Natural killer cell (primary cell): ENCODE data around the gene RMI2. TPM values are rescaled to one million over a fixed set of nuclear protein-coding genes. Genes with fewer than 3 reads are reported as not detected.
"Not testable (repeated sequence)": the region's sequence is repeated elsewhere in the genome, so short reads cannot be mapped to it uniquely, and the experiment has no call there.

ENCODE experiments used
- ATAC-seq, 3 donors: fragments of 150-1000 bp in 2 of 3; fragments of 200-7000 bp in 1 of 3; cut with Tn5 transposase; 1 replicate in 1 of 3; 2 replicates in 2 of 3; pipeline ENCODE4 v1.10.0; 2021; ENCODE audit warnings: mild to moderate bottlenecking in 2 of 3, moderate library complexity in 2 of 3
- DNase-seq, 2 donors: peaks; one replicate each; pipeline versions ENCODE4 v3.0.0 to v3.0.0-alpha.2; 2013 to 2021; ENCODE audit warnings: mixed read lengths in 1 of 2
- H3K27ac ChIP-seq: one replicate; pipeline ENCODE4 v1.5.1; 2013; ENCODE audit warnings: mild to moderate bottlenecking, low read length
- H3K27me3 ChIP-seq: one replicate; pipeline ENCODE4 v1.6.1; 2013; ENCODE audit warnings: low read length; ENCODE audit not compliant: control insufficient read depth, insufficient read depth
- H3K36me3 ChIP-seq: one replicate; pipeline ENCODE4 v1.6.1; 2013; ENCODE audit warnings: low read length; ENCODE audit not compliant: control insufficient read depth, insufficient read depth
- H3K4me1 ChIP-seq: one replicate; pipeline ENCODE4 v1.6.1; 2013; ENCODE audit warnings: low read length; ENCODE audit not compliant: control insufficient read depth, insufficient read depth
- H3K4me3 ChIP-seq: one replicate; pipeline ENCODE4 v1.5.1; 2013; ENCODE audit warnings: low read length
- H3K9me3 ChIP-seq: one replicate; pipeline ENCODE4 v1.6.1; 2013; ENCODE audit warnings: low read length; ENCODE audit not compliant: control insufficient read depth, insufficient read depth
- H3K27ac Mint-ChIP-seq, 2 donors: one replicate each; pipeline ENCODE4 v1.8.0; 2022; ENCODE audit warnings: mild to moderate bottlenecking in 2 of 2, mixed read lengths in 2 of 2, moderate library complexity in 1 of 2
- H3K27me3 Mint-ChIP-seq, 2 donors: one replicate each; pipeline ENCODE4 v1.8.0; 2022; ENCODE audit warnings: low read depth in 2 of 2, mixed read lengths in 2 of 2
- H3K36me3 Mint-ChIP-seq: one replicate; pipeline ENCODE4 v1.8.0; 2022; ENCODE audit warnings: mixed read lengths
- H3K4me1 Mint-ChIP-seq, 2 donors: one replicate each; pipeline ENCODE4 v1.8.0; 2022; ENCODE audit warnings: mixed read lengths in 2 of 2
- H3K4me3 Mint-ChIP-seq: one replicate; pipeline ENCODE4 v1.8.0; 2022; ENCODE audit warnings: mild to moderate bottlenecking, moderate library complexity, mixed read lengths
- H3K9me3 Mint-ChIP-seq, 2 donors: one replicate each; pipeline ENCODE4 v1.8.0; 2022; ENCODE audit warnings: mixed read lengths in 2 of 2
- WGBS: methylation state at CpG from one replicate; pipeline ENCODE4 v1.1.7; 2013; ENCODE audit warnings: missing lambda C conversion rate; ENCODE audit not compliant: insufficient coverage; 5-methylcytosine and 5-hydroxymethylcytosine counted together
- intact Hi-C: fragments of 100-400 bp; cut with micrococcal nuclease; formaldehyde crosslinking; loops from one replicate; pipeline ENCODE4 v1.14.2; 2022
- total RNA-seq, 4 donors: library from RNA; stranded (reverse); fragments of 120-200 nt in 1 of 4; gene quantifications; one replicate each; pipeline versions ENCODE4 v1.2.3 to v1.2.4, GENCODE V29; 2013 to 2022
- TF ChIP-seq, protein P1 (sequence below): fragments of 200-600 bp; IDR thresholded peaks from one replicate; pipeline ENCODE4 v1.8.0; 2022; ENCODE audit warnings: antibody characterized with exemption

RMI2 gene
- total RNA-seq, 3 donors from 2014 or later (not counting 1 experiment from before 2014, with no cell fraction given), result 0.83 to 1.1 (median 0.93) TPM

GRCh38 chr16:11374255-11374654 is 29.0 kb downstream of the RMI2 start:
- DNase-seq, result no peak
- Histone ChIP-seq H3K4me1 (no peaks in the 10 kb centered on the region), H3K27me3 (no peaks in the 10 kb centered on the region), H3K36me3 (no peaks in the 10 kb centered on the region), H3K9me3 (no peaks in the 10 kb centered on the region), H3K4me3 (no peak overlapping the region), H3K27ac (no peak overlapping the region)
- Mint-ChIP-seq H3K4me1 (no peaks in the 10 kb centered on the region), H3K27me3 (peaks cover 8 to 26% of the 10 kb centered on the region in 2 donors), H3K4me3 (no peak overlapping the region), H3K27ac (no peak overlapping the region), H3K36me3 (no peaks in the 10 kb centered on the region), H3K9me3 (no peaks in the 10 kb centered on the region)
- ATAC-seq, result no peak
- TF ChIP-seq, protein P1, sequence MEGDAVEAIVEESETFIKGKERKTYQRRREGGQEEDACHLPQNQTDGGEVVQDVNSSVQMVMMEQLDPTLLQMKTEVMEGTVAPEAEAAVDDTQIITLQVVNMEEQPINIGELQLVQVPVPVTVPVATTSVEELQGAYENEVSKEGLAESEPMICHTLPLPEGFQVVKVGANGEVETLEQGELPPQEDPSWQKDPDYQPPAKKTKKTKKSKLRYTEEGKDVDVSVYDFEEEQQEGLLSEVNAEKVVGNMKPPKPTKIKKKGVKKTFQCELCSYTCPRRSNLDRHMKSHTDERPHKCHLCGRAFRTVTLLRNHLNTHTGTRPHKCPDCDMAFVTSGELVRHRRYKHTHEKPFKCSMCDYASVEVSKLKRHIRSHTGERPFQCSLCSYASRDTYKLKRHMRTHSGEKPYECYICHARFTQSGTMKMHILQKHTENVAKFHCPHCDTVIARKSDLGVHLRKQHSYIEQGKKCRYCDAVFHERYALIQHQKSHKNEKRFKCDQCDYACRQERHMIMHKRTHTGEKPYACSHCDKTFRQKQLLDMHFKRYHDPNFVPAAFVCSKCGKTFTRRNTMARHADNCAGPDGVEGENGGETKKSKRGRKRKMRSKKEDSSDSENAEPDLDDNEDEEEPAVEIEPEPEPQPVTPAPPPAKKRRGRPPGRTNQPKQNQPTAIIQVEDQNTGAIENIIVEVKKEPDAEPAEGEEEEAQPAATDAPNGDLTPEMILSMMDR, result no peak
- intact Hi-C loops, result no loop called here
- 77% methylated on average over 3 of the region's 4 CpGs for WGBS

DNA sequence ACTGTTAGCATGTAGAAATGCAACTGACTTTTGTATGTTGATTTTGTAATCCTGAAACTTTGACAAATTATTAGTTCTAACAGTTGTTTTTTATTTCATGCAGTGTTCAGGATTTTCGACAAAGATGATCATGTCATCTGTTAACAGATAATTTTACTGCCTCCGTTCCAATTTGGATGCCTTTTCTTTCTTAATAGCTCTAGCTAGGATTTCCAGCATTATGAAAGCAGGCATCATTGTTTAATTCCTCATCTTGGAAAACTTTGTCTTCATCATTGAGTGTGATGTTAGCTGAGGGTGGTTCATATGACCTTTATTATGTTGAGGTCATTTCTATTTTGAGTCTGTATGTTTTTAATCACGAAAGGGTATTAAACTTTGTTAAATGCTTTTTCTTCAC is 31.9 kb downstream of the RMI2 start:
- ATAC-seq (no peak), DNase-seq (no peak)
- Mint-ChIP-seq H3K36me3 (no peaks in the 10 kb centered on the region), H3K9me3 (no peaks in the 10 kb centered on the region), H3K4me1 (no peaks in the 10 kb centered on the region), H3K27ac (no peak overlapping the region), H3K4me3 (no peak overlapping the region), H3K27me3 (peaks cover 0 to 17% of the 10 kb centered on the region in 2 donors)
- H3K27ac ChIP-seq, result no peak overlapping the region
- H3K9me3 ChIP-seq, result no peaks in the 10 kb centered on the region
- intact Hi-C loops, result no loop called here
- WGBS, result 93% methylated on average over 2 of the region's 3 CpGs
- no peak overlapping the region for H3K4me3 ChIP-seq
- no peaks in the 10 kb centered on the region for H3K4me1 ChIP-seq
- TF ChIP-seq, protein P1, result no peak
- H3K27me3 ChIP-seq, result no peaks in the 10 kb centered on the region
- H3K36me3 ChIP-seq, result no peaks in the 10 kb centered on the region

GRCh38 chr16:11378951-11379350 is 33.7 kb downstream of the RMI2 start:
- H3K4me3 Mint-ChIP-seq, H3K4me1 ChIP-seq, H3K4me3 ChIP-seq, H3K9me3 ChIP-seq, H3K36me3 ChIP-seq, ATAC-seq, H3K4me1 Mint-ChIP-seq, H3K27ac ChIP-seq, H3K9me3 Mint-ChIP-seq, H3K27me3 ChIP-seq, intact Hi-C loops, H3K36me3 Mint-ChIP-seq, H3K27ac Mint-ChIP-seq, DNase-seq: not testable (repeated sequence)
- WGBS, result 87% methylated on average over 4 of the region's 5 CpGs
- H3K27me3 Mint-ChIP-seq, result peaks cover 0 to 17% of the 10 kb centered on the region in 2 donors

- H3K27me3 ChIP-seq, result no peaks in the 10 kb centered on the region
- Mint-ChIP-seq H3K4me3 (no peak overlapping the region), H3K27ac (no peak overlapping the region), H3K9me3 (no peaks in the 10 kb centered on the region), H3K27me3 (peaks cover 0 to 17% of the 10 kb centered on the region in 2 donors), H3K4me1 (no peaks in the 10 kb centered on the region), H3K36me3 (no peaks in the 10 kb centered on the region)
- TF ChIP-seq, protein P1, result no peak
- DNase-seq (peak in 1 of 2 donors; percentile 65), ATAC-seq (peak in 2 of 3 donors; percentile 46 to 51)
- no peaks in the 10 kb centered on the region for H3K4me1 ChIP-seq
- no peak overlapping the region for H3K27ac ChIP-seq
- H3K36me3 ChIP-seq, result no peaks in the 10 kb centered on the region
- H3K9me3 ChIP-seq, result no peaks in the 10 kb centered on the region
- no peak overlapping the region for H3K4me3 ChIP-seq
- intact Hi-C loops, result no loop called here
- WGBS, result 61% methylated on average over 5 of the region's 7 CpGs
Measured at GRCh38 chr16:11379420-11379819, 34.2 kb downstream of the RMI2 start.
